ENCODE results near the gene TIAM1. TPM values are rescaled to one million over a fixed set of nuclear protein-coding genes. Genes with fewer than 3 reads are reported as not detected.

The TIAM1 gene
- total and polyA plus RNA-seq, 2 of the 8 experiments (the other 6 are each of a cell fraction or from before 2014, with no cell fraction given), result 10.1 to 30.7 TPM

- DNase-seq (ENCODE audit: low read depth in 1 of 2, low spot score in 2 of 2) (no peak), FAIRE-seq (no peak)
- no peak overlapping the region for H2AFZ ChIP-seq (ENCODE audit: low read length)
- no peak overlapping the region for H2BK20ac ChIP-seq (ENCODE audit: low read length)
- 45% methylated on average over 2 of the region's 2 CpGs; no CpG with 5 or more reads in 1 of the 2 experiments for WGBS, 2 experiments (ENCODE audit: extremely low coverage in 1 of 2, insufficient coverage in 1 of 2, insufficient read length in 1 of 2, insufficient replicate concordance in 2 of 2, low coverage in 1 of 2, low lambda C conversion rate in 2 of 2, missing lambda C conversion rate in 1 of 2)
- H3K9me3 ChIP-seq (ENCODE audit: insufficient read depth in 2 of 2, low read depth in 1 of 2, low read length in 1 of 2), result no peaks in the 10 kb centered on the region
- H4K8ac ChIP-seq (ENCODE audit: extremely low read depth, insufficient read depth, low read length), result no peak overlapping the region
- peak overlapping the region in 2 of 4 experiments; percentile 73 to 75; a peak in 3 of 7 replicates for H3K9ac ChIP-seq (replicated peaks in 1 of 4; ENCODE audit: extremely low read depth in 1 of 4, low read depth in 3 of 4, low read length in 3 of 4)
- H3K56ac ChIP-seq (replicated peaks; ENCODE audit: insufficient read length, low read depth, low read length), result no peak overlapping the region
- no peak overlapping the region for H4K5ac ChIP-seq (ENCODE audit: insufficient read length, low read depth, low read length)
- POLR2A ChIA-PET (ENCODE audit: partially characterized antibody), result interaction anchor here (0.6 to 2.2 kb wide), 7 partner anchors 9 to 552 kb away, joined by 3 to 10 read pairs (median 3); no protein-coding TSS in a partner anchor
- H3K27ac ChIP-seq (ENCODE audit: low read depth, low read length), result no peak overlapping the region
- CTCF ChIA-PET (ENCODE audit: partially characterized antibody), result interaction anchor here (0.6 to 2.6 kb wide), 12 partner anchors 10 to 265 kb away, joined by 3 to 10 read pairs (median 4); no protein-coding TSS in a partner anchor
- no peaks in the 10 kb centered on the region for H3K36me3 ChIP-seq (ENCODE audit: control insufficient read depth in 2 of 4, insufficient read depth in 4 of 4, low read length in 3 of 4)
- H3K23ac ChIP-seq (ENCODE audit: insufficient read length), result no peak overlapping the region
- peaks cover 2 to 9% (median 3%) of the 10 kb centered on the region in 4 experiments; a peak in 3 of 7 replicates for H3K4me1 ChIP-seq (replicated peaks in 1 of 4; ENCODE audit: control insufficient read depth in 3 of 4, insufficient read depth in 4 of 4, low read length in 3 of 4)
- H3K79me1 ChIP-seq (ENCODE audit: low read depth, low read length), result peaks cover 3% of the 10 kb centered on the region; the same call in 1 of the 2 replicates
- H3K79me2 ChIP-seq (ENCODE audit: control insufficient read depth in 1 of 2, insufficient read depth in 2 of 2, low read length in 2 of 2), result peaks cover 0 to 14% of the 10 kb centered on the region in 2 experiments; a peak in 2 of 4 replicates
- no peak overlapping the region for H4K91ac ChIP-seq (replicated peaks; ENCODE audit: insufficient read length, low read length)
- peak overlapping the region; percentile 68 to 80 (median 73); a peak in 7 of 8 replicates for H3K4me3 ChIP-seq (ENCODE audit: extremely low read depth in 1 of 4, insufficient read depth in 2 of 4, low read depth in 3 of 4, low read length in 4 of 4)
- H3K18ac ChIP-seq (ENCODE audit: extremely low read depth, low read length), result no peak overlapping the region
- H3K23me2 ChIP-seq (ENCODE audit: low read depth, low read length), result peaks cover 10% of the 10 kb centered on the region
- H3K14ac ChIP-seq (ENCODE audit: insufficient read length), result no peak overlapping the region
- H2BK120ac ChIP-seq (replicated peaks; ENCODE audit: low read depth, low read length), result no peak overlapping the region
- peaks cover 0 to 2% (median 0%) of the 10 kb centered on the region in 4 experiments; a peak in 1 of 7 replicates for H3K27me3 ChIP-seq (replicated peaks in 1 of 4; ENCODE audit: control insufficient read depth in 3 of 4, extremely low read depth in 1 of 4, insufficient read depth in 3 of 4, low read length in 3 of 4)
- no peak overlapping the region for H2AK5ac ChIP-seq (ENCODE audit: low read depth, low read length)
- H2BK15ac ChIP-seq (ENCODE audit: low read length), result no peak overlapping the region
- H2BK5ac ChIP-seq (ENCODE audit: low read depth, low read length), result no peak overlapping the region
- H3K4me2 ChIP-seq (ENCODE audit: insufficient read depth in 1 of 2, low read depth in 2 of 2, low read length in 2 of 2), result peak overlapping the region; percentile 89 to 97
- H2BK12ac ChIP-seq (ENCODE audit: low read depth, low read length), result no peak overlapping the region
- no peak overlapping the region for H3K4ac ChIP-seq (replicated peaks; ENCODE audit: insufficient read length, low read depth, low read length)
- H4K20me1 ChIP-seq (replicated peaks in 1 of 2; ENCODE audit: control insufficient read depth in 1 of 2, insufficient read depth in 2 of 2, low read length in 2 of 2), result peaks cover 0 to 4% of the 10 kb centered on the region in 2 experiments
- TF ChIP-seq POLR2AphosphoS5 (IDR thresholded peaks at IDR 0.05; ENCODE audit: low read depth, low read length) (no peak), NRF1 (IDR thresholded peaks at IDR 0.05; ENCODE audit: low read depth, low read length) (no peak), TCF12 (IDR thresholded peaks at IDR 0.05; ENCODE audit: low read depth, low read length) (no peak), JUN (IDR thresholded peaks at IDR 0.05; ENCODE audit: low read depth, low read length) (no peak), RXRA (IDR thresholded peaks at IDR 0.05; ENCODE audit: insufficient read depth, low read depth, low read length) (no peak), SUZ12 (IDR thresholded peaks at IDR 0.05; ENCODE audit: low read length) (no peak), BCL11A (IDR thresholded peaks at IDR 0.05; ENCODE audit: low read depth in 2 of 2, low read length in 2 of 2) (no peak), SIX5 (IDR thresholded peaks at IDR 0.05; ENCODE audit: low read depth, low read length) (no peak), CBX8 (IDR thresholded peaks at IDR 0.05; ENCODE audit: borderline replicate concordance, low read depth, low read length) (no peak), EGR1 (IDR thresholded peaks at IDR 0.05; ENCODE audit: borderline replicate concordance, low read depth, low read length) (no peak), CHD2 (IDR thresholded peaks at IDR 0.05; ENCODE audit: low read length) (no peak), YY1 (IDR thresholded peaks at IDR 0.05; ENCODE audit: low read depth, low read length) (no peak), SP4 (IDR thresholded peaks at IDR 0.05; ENCODE audit: low read length) (no peak), GABPA (IDR thresholded peaks at IDR 0.05; ENCODE audit: borderline replicate concordance, insufficient read depth, low read length) (no peak), KDM5A (IDR thresholded peaks at IDR 0.05; ENCODE audit: low read length) (no peak)
These were observed 991 bp downstream of the TIAM1 start for GRCh38 chr21:31343030-31343510.
